ENCODE measurements around the gene ABCD1.

DNA sequence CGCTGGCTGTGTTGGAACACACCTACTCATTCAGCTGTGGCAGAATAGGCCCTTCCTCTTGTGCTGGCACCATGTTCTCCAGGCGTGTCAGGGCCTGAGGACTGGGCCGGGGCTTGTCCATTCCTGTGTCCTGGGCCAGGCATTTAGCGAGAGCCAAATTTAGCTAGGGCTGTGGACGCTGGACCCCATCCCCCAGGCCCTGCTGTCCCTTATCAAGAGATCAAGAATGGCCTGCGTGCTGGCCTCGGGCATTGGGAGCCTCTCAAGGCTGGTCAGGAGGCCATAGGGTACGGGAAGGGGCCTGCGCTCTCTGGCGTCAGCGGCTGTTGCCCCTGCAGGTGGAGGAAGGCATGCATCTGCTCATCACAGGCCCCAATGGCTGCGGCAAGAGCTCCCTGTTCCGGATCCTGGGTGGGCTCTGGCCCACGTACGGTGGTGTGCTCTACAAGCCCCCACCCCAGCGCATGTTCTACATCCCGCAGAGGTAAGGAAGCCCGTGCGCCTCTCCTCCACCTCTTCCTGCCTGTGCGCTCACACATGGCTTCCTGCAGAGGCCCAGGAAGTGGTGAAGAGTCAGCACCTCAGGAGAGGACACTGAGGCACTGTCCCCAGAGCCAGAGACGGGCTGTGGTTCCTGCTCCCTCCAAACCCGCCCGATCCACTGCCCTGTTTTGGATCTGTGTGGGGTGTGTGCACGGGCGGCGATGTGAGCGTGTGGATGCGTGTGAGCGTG lies 15.3 kb downstream of the ABCD1 start:
- TF ChIP-seq, protein P1, sequence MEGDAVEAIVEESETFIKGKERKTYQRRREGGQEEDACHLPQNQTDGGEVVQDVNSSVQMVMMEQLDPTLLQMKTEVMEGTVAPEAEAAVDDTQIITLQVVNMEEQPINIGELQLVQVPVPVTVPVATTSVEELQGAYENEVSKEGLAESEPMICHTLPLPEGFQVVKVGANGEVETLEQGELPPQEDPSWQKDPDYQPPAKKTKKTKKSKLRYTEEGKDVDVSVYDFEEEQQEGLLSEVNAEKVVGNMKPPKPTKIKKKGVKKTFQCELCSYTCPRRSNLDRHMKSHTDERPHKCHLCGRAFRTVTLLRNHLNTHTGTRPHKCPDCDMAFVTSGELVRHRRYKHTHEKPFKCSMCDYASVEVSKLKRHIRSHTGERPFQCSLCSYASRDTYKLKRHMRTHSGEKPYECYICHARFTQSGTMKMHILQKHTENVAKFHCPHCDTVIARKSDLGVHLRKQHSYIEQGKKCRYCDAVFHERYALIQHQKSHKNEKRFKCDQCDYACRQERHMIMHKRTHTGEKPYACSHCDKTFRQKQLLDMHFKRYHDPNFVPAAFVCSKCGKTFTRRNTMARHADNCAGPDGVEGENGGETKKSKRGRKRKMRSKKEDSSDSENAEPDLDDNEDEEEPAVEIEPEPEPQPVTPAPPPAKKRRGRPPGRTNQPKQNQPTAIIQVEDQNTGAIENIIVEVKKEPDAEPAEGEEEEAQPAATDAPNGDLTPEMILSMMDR (IDR thresholded peaks at IDR 0.05 in 4 of 5, conservative IDR thresholded peaks at IDR 0.05 in 1 of 5), result no peak
- no peak for TF ChIP-seq POLR2A (IDR thresholded peaks at IDR 0.05)
